KOPT-K1 (cell line): ENCODE results near the gene HHAT.

ENCODE experiments used
- H3K27ac ChIP-seq: fragments of 200-600 bp; sonication (generic); 2 replicates; pipeline ENCODE4 v1.5.1; 2016; ENCODE audit warnings: antibody characterized with exemption, mild to moderate bottlenecking, low read depth, low read length; ENCODE audit not compliant: poor library complexity, severe bottlenecking
- H3K36me3 ChIP-seq: fragments of 200-600 bp; sonication (generic); 2 replicates; pipeline ENCODE4 v1.5.1; 2017; ENCODE audit warnings: antibody characterized with exemption, mild to moderate bottlenecking, low read length, moderate library complexity; ENCODE audit not compliant: insufficient read depth
- H3K9me3 ChIP-seq: fragments of 200-600 bp; sonication (generic); 2 replicates; pipeline ENCODE4 v1.5.1; 2017; ENCODE audit warnings: antibody characterized with exemption, low read length, mild to moderate bottlenecking; ENCODE audit not compliant: insufficient read depth, poor library complexity, severe bottlenecking

HHAT gene

DNA sequence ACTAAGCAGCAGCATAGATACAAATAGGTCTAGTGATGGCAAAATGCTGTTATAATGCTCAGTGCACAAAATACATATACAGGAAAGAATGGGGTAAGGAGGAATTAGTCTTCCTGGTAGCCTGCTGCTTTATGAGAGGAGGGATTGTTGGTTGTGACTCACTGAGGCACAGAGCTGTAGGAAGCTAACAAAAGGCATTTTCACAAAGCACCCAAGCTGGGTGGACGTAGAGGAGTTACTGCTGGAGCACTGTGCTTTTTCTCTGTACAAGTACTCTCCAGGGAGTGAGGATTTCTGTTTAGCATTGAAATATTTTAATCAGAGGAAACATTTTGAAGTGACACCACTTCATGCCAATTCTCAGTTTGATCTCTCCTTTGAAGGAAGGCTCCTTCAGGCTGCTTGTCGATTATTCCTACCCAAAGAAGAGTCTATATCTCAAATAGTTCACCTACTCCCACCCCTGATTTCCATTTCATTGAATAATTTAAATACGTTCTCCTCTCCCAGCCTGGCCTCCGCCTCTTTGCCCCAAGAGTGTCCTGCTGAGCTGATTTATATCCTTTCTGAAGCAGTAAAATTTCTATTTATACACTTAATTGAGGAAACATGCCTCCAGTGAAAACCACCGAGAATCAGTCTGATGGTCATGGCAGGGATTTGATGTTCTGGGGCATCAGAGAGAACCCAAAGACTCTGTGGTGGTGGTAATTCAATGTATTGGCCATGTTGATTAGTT is 271.9 kb downstream of the HHAT start:
- no peaks in the 10 kb centered on the region for H3K36me3 ChIP-seq
- no peaks in the 10 kb centered on the region for H3K9me3 ChIP-seq
- no peak overlapping the region for H3K27ac ChIP-seq

DNA sequence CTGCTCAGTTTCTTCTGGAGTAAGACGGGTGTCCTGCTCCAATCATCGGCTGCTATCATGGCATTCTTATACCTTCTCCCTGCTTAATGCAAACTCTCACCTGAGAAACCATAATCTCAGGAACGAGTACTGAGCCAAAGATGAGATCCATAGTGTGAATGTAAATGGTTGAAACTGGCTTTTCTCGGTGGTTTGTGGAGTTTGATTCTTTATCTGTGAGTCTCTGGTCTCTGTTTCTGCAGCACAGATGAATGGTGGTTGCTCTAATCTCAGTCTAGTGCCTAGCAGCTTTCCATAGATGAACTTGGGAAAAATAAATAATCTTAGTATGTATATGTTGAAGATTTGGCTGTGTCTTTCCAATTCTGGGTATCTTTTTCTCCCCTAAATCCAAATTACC is 274.4 kb downstream of the HHAT start:
- Histone ChIP-seq H3K27ac (no peak overlapping the region), H3K36me3 (no peaks in the 10 kb centered on the region), H3K9me3 (no peaks in the 10 kb centered on the region)

DNA sequence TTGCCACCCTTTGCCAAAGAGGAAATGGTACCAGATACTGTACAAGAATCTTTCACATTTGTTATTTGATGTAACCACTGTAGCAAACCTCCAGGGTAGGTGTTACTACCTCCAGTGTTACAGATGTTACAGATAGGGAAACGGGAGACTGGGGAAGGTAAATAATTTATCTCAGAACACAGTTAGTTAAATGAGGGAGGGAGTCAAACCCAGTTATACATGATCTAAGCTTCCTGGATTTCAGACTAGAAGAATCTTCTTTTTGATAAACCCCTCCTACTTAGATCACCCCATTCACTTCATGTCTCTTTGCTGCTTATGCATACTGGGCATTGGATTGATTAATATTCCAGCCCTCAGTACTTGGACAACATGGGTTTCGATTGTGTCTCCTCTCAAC is 276.4 kb downstream of the HHAT start:
- Histone ChIP-seq H3K27ac (no peak overlapping the region), H3K36me3 (no peaks in the 10 kb centered on the region)

DNA sequence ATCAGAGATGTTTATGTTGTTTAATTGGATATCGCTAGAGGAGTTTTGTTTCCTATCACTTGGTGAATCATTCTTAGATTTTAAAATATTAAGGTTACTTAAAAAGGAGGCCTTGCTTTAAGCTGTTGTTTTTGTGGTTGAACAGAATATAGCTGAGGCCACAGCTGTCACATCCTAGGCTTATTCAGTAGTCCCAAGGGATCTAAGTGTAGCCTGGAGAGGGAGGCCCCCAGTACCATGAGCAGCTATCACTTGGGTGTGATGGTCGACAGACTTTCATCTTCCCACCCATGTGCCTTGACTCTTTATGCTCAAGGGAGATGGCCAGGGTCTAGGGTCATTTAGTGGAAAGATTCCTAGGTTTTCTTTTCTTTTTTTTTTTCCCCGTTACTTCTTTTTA is 278.7 kb downstream of the HHAT start:
- Histone ChIP-seq H3K36me3 (no peaks in the 10 kb centered on the region), H3K27ac (no peak overlapping the region), H3K9me3 (no peaks in the 10 kb centered on the region)

More for the DNA sequence above, 276.4 kb downstream of the HHAT start:
- no peaks in the 10 kb centered on the region for H3K9me3 ChIP-seq

DNA sequence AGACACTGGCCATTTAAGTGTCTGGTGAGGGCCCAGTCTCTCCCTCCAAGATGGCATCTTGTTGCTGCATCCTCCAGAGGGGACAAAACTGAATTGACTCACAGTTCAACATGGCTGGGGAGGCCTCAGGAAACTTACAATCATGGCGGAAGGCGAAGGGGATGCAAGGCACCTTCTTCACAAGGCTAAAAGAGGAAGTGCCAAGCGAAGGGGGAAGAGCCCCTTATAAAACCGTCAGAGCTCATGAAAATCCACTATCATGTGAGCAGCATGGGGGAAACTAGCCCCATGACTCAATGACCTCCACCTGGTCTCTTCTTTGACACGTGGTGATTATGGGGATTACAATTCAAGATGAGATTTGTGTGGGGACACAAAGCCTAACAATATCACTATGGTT is 280.1 kb downstream of the HHAT start:
- H3K9me3 ChIP-seq: no peaks in the 10 kb centered on the region
- H3K27ac ChIP-seq: no peak overlapping the region

DNA sequence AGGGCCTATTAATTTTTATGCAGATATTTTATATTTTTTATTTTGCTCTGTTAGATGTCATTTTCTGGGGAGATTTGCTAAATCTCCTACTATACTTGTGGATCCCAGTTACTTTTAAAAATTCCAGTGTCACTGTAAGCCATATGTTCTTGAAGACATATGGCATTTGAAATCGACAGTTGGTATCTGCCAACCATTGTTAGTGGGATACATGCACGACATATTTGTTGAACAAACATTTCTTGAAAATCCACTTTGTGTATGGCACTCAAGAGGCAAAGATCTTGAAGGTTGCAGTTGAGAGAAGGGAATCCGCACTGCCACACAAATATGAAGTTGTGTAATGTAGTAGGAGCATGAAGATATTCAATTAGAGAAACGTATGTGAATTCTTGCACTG is 287.7 kb downstream of the HHAT start:
- Histone ChIP-seq H3K36me3 (no peaks in the 10 kb centered on the region), H3K9me3 (no peaks in the 10 kb centered on the region), H3K27ac (no peak overlapping the region)

More for the DNA sequence above, 280.1 kb downstream of the HHAT start:
- H3K36me3 ChIP-seq: no peaks in the 10 kb centered on the region

DNA sequence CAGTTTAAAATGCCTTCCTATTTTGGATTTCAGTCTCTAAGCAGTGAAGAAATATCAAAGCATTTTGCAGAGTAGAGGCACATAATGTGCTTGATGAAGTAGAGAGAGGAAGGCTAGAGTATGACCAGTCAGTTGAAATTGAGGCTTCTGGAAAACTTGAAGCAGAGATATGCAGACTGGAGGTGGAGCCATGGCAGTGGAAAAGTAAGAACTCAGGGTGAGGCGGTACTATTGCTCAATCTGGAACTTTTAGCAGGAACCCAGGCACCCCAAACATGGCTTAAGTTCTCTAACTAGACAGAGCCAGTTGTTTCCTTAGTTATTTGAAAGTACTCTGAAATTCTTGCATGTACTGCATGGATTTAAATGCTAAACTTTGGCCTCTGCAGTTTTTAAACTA is 288.6 kb downstream of the HHAT start:
- no peak overlapping the region for H3K27ac ChIP-seq
- H3K9me3 ChIP-seq: no peaks in the 10 kb centered on the region
- no peaks in the 10 kb centered on the region for H3K36me3 ChIP-seq

DNA sequence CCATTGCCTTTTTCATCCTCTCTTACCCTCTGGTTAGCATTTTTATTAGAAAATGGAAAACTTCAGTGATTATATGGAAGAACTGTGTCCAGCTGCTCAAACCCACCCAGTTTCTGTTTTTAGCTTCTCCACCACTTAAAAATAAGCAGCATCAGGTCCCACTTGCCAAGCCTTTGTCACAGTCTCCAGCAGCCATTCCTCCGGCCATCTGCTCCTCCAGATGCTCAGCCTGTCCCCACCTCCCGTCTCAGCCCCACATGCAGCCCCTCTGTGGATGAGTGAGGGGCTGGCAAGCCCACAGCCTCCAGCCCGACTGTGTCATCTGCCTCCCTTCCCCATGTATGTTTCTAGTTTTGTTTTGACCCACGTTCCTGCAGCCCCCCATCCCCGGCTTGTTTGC is 289.7 kb downstream of the HHAT start:
- Histone ChIP-seq H3K36me3 (no peaks in the 10 kb centered on the region), H3K27ac (no peak overlapping the region), H3K9me3 (no peaks in the 10 kb centered on the region)

DNA sequence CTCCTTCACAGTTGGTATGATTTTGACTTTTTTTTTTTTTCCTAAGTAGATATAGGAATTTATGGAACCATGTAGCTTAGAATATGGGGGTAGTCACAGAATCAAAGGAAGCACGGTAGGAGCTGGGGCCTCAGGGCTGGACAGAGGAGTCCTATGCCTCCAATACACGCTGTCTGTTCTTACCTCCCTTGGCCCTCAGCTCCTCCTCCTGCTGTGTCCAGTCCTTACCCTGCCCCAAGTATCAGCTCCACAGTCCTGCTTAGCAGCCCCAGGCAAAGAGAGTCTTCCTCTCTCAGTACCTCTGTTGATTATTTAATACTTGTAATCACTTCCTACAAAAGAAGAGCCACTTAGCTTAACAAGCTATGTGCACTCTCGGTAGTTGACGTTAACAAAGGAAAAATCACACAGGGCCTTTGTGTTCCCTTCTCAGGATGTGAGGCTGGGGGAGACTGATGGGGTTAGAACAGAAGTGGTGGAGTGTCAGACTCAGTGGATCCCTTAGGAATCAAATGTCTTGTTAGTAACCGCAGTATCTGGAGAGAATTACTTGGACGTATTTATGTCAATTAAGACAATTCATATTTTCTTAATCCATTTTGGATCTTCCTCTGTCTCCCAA is 292.3 kb downstream of the HHAT start:
- Histone ChIP-seq H3K9me3 (no peaks in the 10 kb centered on the region), H3K27ac (no peak overlapping the region), H3K36me3 (no peaks in the 10 kb centered on the region)

DNA sequence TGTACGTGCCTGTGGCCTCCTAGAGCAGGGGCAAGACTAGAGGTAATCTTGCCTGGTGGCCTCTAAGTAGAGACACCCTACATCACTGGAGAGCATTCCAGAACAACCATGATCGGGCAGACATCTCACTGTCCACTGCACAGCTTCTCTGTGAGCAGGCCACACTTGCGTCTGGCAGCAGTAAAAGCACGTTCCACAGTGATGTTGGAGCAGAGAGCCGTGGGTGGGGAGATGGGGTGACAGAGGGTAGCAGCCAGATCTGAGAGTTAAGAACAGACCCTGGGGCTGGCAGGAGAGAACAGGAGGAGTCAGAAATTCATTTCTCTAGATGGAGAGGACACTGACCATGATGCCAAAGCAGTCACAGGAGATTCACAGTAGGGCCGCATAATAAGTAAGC is 293.0 kb downstream of the HHAT start:
- no peaks in the 10 kb centered on the region for H3K9me3 ChIP-seq
- H3K27ac ChIP-seq: no peak overlapping the region
- no peaks in the 10 kb centered on the region for H3K36me3 ChIP-seq

DNA sequence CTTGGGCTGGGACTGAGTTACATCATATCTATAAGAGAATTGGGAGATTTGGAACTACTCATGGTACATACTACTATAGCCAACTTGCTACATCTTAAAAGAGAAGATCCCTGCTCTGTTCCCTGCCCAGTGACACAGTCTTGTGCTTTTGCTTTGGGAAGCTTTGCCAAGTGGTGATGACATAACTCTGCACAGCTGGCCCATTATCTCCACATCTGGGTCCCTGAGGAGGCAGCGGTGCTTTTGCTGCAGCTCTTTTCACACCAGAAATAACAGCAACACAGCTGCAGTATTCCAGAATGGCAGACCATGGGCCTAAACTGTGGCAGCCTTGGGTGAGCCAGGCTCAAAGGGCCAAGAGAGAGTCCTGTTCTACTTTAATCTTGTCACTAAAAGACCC is 296.0 kb downstream of the HHAT start:
- no peak overlapping the region for H3K27ac ChIP-seq
- no peaks in the 10 kb centered on the region for H3K9me3 ChIP-seq
- H3K36me3 ChIP-seq: no peaks in the 10 kb centered on the region

DNA sequence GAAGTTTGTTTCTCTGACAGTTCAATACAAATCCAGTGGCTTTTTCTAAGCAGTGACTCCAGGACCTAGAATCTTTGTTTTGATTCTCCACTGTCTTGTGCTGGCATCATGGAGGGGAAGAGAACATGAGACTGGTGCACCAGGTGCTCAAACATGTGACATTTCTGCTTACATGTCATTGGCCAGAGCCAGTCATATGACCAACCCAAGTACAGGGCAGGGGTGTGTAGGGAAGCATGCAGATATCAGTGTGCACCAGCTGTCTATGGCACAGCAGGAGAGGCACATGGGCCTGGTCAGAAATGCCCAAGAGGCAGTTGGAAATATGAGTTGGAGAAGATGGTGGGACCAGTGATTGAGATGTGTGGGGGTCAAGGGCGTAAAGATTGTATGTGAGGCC is 297.0 kb downstream of the HHAT start:
- Histone ChIP-seq H3K36me3 (no peaks in the 10 kb centered on the region), H3K27ac (no peak overlapping the region), H3K9me3 (no peaks in the 10 kb centered on the region)

DNA sequence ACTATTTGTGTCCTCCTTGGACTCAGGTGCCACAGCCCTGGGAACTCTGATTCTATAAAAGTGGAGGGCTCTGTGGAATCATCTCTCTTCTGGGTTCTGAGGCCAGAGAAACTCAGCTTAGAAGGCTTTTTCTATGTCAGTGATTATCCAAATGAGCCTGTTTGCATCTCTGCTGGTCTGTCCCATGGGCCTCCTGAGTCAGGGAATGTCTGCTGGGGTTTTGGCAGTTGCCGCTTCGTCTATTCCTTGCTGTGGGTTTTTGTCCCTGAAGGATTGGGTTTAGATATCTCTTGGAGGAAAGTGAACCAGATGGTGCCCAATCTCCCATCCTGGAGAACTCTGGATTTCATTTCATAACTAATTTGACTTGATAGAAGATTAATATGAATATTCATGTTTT is 297.6 kb downstream of the HHAT start:
- H3K27ac ChIP-seq: no peak overlapping the region
- no peaks in the 10 kb centered on the region for H3K36me3 ChIP-seq

DNA sequence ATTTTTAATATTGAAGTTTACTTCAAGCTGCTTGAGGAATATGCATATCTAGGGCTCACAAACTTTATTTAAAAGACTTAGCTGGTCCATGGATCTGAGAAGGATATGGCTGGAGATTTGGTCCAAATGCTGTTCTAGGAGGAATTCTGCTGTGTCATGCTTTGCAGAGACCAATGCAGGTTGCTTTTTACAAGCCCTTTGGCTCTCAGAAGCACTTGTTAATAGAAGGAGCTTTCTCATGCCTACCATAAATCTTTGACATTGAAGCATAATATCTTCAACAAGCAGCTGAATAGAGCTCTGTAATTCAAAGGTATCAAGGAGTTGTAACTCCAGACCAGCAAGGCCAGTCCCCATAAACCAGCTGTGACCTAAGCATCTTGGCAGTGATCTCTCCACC is 299.1 kb downstream of the HHAT start:
- Histone ChIP-seq H3K27ac (no peak overlapping the region), H3K9me3 (no peaks in the 10 kb centered on the region), H3K36me3 (no peaks in the 10 kb centered on the region)

More for the DNA sequence above, 297.6 kb downstream of the HHAT start:
- no peaks in the 10 kb centered on the region for H3K9me3 ChIP-seq

DNA sequence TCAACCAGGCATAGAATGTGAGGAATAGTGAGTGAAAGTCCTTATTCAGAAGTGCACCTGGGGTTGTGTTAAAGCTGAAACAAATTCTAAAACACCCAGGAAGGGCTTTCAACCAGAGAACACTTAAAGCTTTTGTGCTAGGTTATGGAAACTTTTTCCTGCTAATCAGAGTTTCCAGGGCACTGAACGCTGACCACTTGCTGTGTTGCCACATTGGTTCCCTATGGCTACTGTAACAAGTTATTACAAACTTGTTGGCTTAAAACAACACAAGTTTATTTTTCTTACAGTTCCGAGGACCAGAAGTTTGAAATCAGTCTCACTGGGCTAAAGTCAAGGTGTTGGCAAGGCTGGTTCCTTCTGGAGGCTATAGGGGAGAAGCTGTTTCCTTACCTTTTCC is 300.6 kb downstream of the HHAT start:
- no peaks in the 10 kb centered on the region for H3K36me3 ChIP-seq
- no peak overlapping the region for H3K27ac ChIP-seq
- H3K9me3 ChIP-seq: no peaks in the 10 kb centered on the region

DNA sequence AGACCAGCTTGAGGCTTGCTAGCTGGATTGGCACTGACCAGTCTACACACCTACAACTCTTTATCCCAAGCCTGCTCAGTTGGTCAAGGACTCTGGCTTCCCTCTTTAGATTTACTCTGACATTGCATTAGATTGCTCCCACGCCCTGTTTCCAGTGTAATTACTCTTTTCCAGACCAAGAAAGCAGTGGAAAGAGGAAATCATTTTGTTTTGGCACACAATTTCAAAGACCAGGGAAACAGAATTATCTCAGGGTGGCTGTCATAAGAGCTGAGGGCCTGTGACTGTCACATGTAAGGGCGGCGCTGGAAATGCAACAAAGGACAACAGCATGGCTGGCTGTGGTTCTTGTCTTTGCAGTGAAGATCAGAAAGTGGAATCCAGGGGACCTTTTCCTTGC is 302.7 kb downstream of the HHAT start:
- Histone ChIP-seq H3K9me3 (no peaks in the 10 kb centered on the region), H3K27ac (no peak overlapping the region), H3K36me3 (no peaks in the 10 kb centered on the region)
